OCI-LY7 (cell line): Measurements from ENCODE around the gene IGFLR1. TPM values are rescaled to one million over a fixed set of nuclear protein-coding genes. Genes with fewer than 3 reads are reported as not detected.
A peak's percentile ranks its signal among the peaks of the same experiment; 100 is the strongest.

Experiments used
- BruUV-seq: library from RNA; stranded (reverse); fragments of 400-500 nt; replicated peaks from 2 replicates; lab custom pipeline; 2021; lab: Mats Ljungman, UMichigan
- CTCF ChIA-PET: fragments of 300-600 bp; sonication (Branson Sonifier 250); formaldehyde crosslinking; loops from one replicate; lab custom pipeline; 2022; ENCODE audit warnings: antibody characterized with exemption; ENCODE audit not compliant: unreplicated experiment; lab: Charles Lee
- POLR2A ChIA-PET: fragments of 300-600 bp; sonication (Branson Sonifier 250); formaldehyde crosslinking; loops from one replicate; lab custom pipeline; 2022; ENCODE audit warnings: antibody characterized with exemption; lab: Charles Lee
- DNase-seq: peaks from one replicate; pipeline ENCODE4 v3.0.0-alpha.2; 2015; ENCODE audit warnings: low spot score
- H2AFZ ChIP-seq: fragments of 200-600 bp; sonication (generic), shearing (Covaris generic); 2 replicates; pipeline ENCODE4 v1.6.1; 2014; ENCODE audit warnings: mild to moderate bottlenecking, antibody characterized with exemption, low read length, moderate library complexity
- H3K27ac ChIP-seq: fragments of 200-600 bp; sonication (generic); 2 replicates; pipeline ENCODE4 v1.5.1; 2014; ENCODE audit warnings: mixed run types, low read depth, mild to moderate bottlenecking, moderate library complexity, low read length, inconsistent platforms; ENCODE audit not compliant: poor library complexity, severe bottlenecking
- H3K36me3 ChIP-seq: fragments of 200-600 bp; sonication (generic); 2 replicates; pipeline ENCODE4 v1.6.1; 2014; ENCODE audit warnings: mild to moderate bottlenecking, antibody characterized with exemption, low read length, moderate library complexity, mixed read lengths; ENCODE audit not compliant: insufficient read depth
- H3K4me1 ChIP-seq: fragments of 200-600 bp; sonication (generic); 2 replicates; pipeline ENCODE4 v1.5.1; 2014; ENCODE audit warnings: mild to moderate bottlenecking, low read length; ENCODE audit not compliant: insufficient read depth, poor library complexity, severe bottlenecking
- H3K4me2 ChIP-seq: fragments of 200-600 bp; sonication (generic); 2 replicates; pipeline ENCODE4 v1.6.1; 2014; ENCODE audit warnings: mild to moderate bottlenecking, low read length
- H3K4me3 ChIP-seq: fragments of 200-600 bp; sonication (generic); 2 replicates; pipeline ENCODE4 v1.5.1; 2014; ENCODE audit warnings: mild to moderate bottlenecking, low read depth, low read length; ENCODE audit not compliant: poor library complexity, severe bottlenecking
- H3K79me2 ChIP-seq: fragments of 200-600 bp; sonication (generic); 2 replicates; pipeline ENCODE4 v1.6.1; 2016; ENCODE audit warnings: low read depth, mild to moderate bottlenecking, low read length, moderate library complexity, mixed read lengths; ENCODE audit not compliant: insufficient read depth
- H3K9me2 ChIP-seq: fragments of 200-600 bp; sonication (generic); 2 replicates; pipeline ENCODE4 v1.6.1; 2016; ENCODE audit warnings: mild to moderate bottlenecking, low read length, mixed read lengths; ENCODE audit not compliant: insufficient read depth
- H3K9me3 ChIP-seq: fragments of 200-600 bp; sonication (generic); 2 replicates; pipeline ENCODE4 v1.6.1; 2014; ENCODE audit warnings: mild to moderate bottlenecking, mixed run types, low read length, mixed read lengths
- H4K20me1 ChIP-seq: fragments of 200-600 bp; sonication (generic); 2 replicates; pipeline ENCODE4 v1.6.1; 2014; ENCODE audit warnings: mild to moderate bottlenecking, antibody characterized with exemption, low read length, moderate library complexity, mixed read lengths; ENCODE audit not compliant: insufficient read depth
- CTCF ChIP-seq: fragments of 200-600 bp; sonication (generic); conservative IDR thresholded peaks from 2 replicates; pipeline ENCODE4 v1.5.1; 2014; ENCODE audit warnings: mild to moderate bottlenecking, antibody characterized with exemption, low read length, moderate library complexity, mixed read lengths
- EZH2phosphoT487 ChIP-seq: fragments of 200-600 bp; sonication (generic); IDR thresholded peaks from 2 replicates; pipeline ENCODE4 v1.6.1; 2018; ENCODE audit warnings: low read depth, borderline replicate concordance, mild to moderate bottlenecking, mixed run types, antibody characterized with exemption, low read length, moderate library complexity, mixed read lengths
- intact Hi-C: fragments of 100-400 bp; cut with micrococcal nuclease; formaldehyde crosslinking; loops from one replicate; pipeline ENCODE4 v1.10.0; 2022; ENCODE audit not compliant: unreplicated experiment
- total RNA-seq, 2 experiments: library from RNA; depleted of rRNA in 1 of 2; stranded (reverse); fragments of >200 nt in 1 of 2; shearing (Covaris generic) in 1 of 2; gene quantifications; 2 replicates each; pipeline ENCODE4 v1.2.3, GENCODE V29; 2014 to 2022

The IGFLR1 gene
- total RNA-seq, 2 experiments from 2014 or later = 8.5 to 18.3 TPM

GRCh38 chr19:35703343-35703742, 38.9 kb downstream of the IGFLR1 start:
- peak overlapping the region; percentile 81 for H3K4me2 ChIP-seq
- no peaks in the 10 kb centered on the region for H3K79me2 ChIP-seq
- DNase-seq = no peak
- intact Hi-C loops = no loop called here
- 0 out of 2 replicates have a peak overlapping the region, but pooled peaks have one; percentile 85 for H2AFZ ChIP-seq
- no peaks in the 10 kb centered on the region for H3K9me3 ChIP-seq
- no peak overlapping the region for H3K27ac ChIP-seq
- H3K9me2 ChIP-seq = no peaks in the 10 kb centered on the region
- TF ChIP-seq EZH2phosphoT487 (no peak), CTCF (no peak)
- BruUV-seq = no TSS peak
- H3K36me3 ChIP-seq = no peaks in the 10 kb centered on the region
- peaks cover 15% of the 10 kb centered on the region for H3K4me1 ChIP-seq
- CTCF ChIA-PET = interaction anchor here (0.5 kb wide), 1 partner anchor 106 kb away, joined by 5 read pairs; no protein-coding TSS in a partner anchor
- H3K4me3 ChIP-seq = no peak overlapping the region
- no peaks in the 10 kb centered on the region for H4K20me1 ChIP-seq
- POLR2A ChIA-PET = interaction anchor here (0.6 to 1.9 kb wide), 3 partner anchors 8 to 59 kb away, joined by 3 to 10 read pairs (median 3); partner anchors contain the start of gene COX6B1

GRCh38 chr19:35702223-35703012, 39.8 kb downstream of the IGFLR1 start:
- H3K27ac ChIP-seq = no peak overlapping the region

More at GRCh38 chr19:35702223-35703012, 39.8 kb downstream of the IGFLR1 start:
- Histone ChIP-seq H2AFZ (peak overlapping the region; percentile 85), H4K20me1 (no peaks in the 10 kb centered on the region), H3K9me3 (no peaks in the 10 kb centered on the region), H3K9me2 (no peaks in the 10 kb centered on the region), H3K4me2 (peak overlapping the region; percentile 81), H3K36me3 (no peaks in the 10 kb centered on the region), H3K79me2 (no peaks in the 10 kb centered on the region), H3K4me3 (peak overlapping the region; percentile 67), H3K4me1 (peaks cover 15% of the 10 kb centered on the region)
- intact Hi-C loops = no loop called here
- BruUV-seq = no TSS peak
- no peak for TF ChIP-seq EZH2phosphoT487
- TF ChIP-seq CTCF = no peak
- ChIA-PET CTCF (interaction anchor here (0.5 kb wide), 1 partner anchor 105 kb away, joined by 5 read pairs; no protein-coding TSS in a partner anchor), POLR2A (interaction anchor here (0.6 to 1.9 kb wide), 7 partner anchors 9 to 117 kb away, joined by 3 to 10 read pairs (median 4); partner anchors contain the start of genes COX6B1 and LIN37)
- DNase-seq = peak; percentile 99
